Naive thymus-derived CD8-positive, alpha-beta T cell (primary cell): Measurements from ENCODE around the gene TGFB2. TPM values are rescaled to one million over a fixed set of nuclear protein-coding genes. Genes with fewer than 3 reads are reported as not detected.

ENCODE experiments used
- ATAC-seq, 2 donors: fragments of 150-1000 bp; cut with Tn5 transposase in 1 of 2; sonication (Bioruptor Pico), chemical (Tn5 transposase) in 1 of 2; 1 replicate in 1 of 2; 2 replicates in 1 of 2; pipeline ENCODE4 v1.10.0; 2021; ENCODE audit warnings: mild to moderate bottlenecking in 2 of 2, moderate library complexity in 2 of 2
- POLR2A ChIA-PET: fragments of 350-600 bp; sonication (Branson Sonifier 250); formaldehyde crosslinking; loops from one replicate; lab custom pipeline; 2021; ENCODE audit warnings: antibody characterized with exemption; lab: Charles Lee
- DNase-seq, 10 donors: peaks; one replicate each; pipeline versions ENCODE4 v3.0.0 to v3.0.0-alpha.2; 2020 to 2022
- H3K27ac Mint-ChIP-seq, 10 donors: one replicate each; pipeline ENCODE4 v1.8.0; 2020 to 2022; ENCODE audit warnings: mild to moderate bottlenecking in 10 of 10, mixed read lengths in 10 of 10, moderate library complexity in 4 of 10, inconsistent platforms in 1 of 10
- H3K27me3 Mint-ChIP-seq, 5 donors: one replicate each; pipeline ENCODE4 v1.8.0; 2021 to 2022; ENCODE audit warnings: mixed read lengths in 5 of 5
- H3K36me3 Mint-ChIP-seq, 3 donors: one replicate each; pipeline ENCODE4 v1.8.0; 2020 to 2022; ENCODE audit warnings: mixed read lengths in 3 of 3, mild to moderate bottlenecking in 2 of 3, inconsistent platforms in 1 of 3
- H3K4me1 Mint-ChIP-seq, 4 donors: one replicate each; pipeline ENCODE4 v1.8.0; 2021 to 2022; ENCODE audit warnings: mixed read lengths in 4 of 4
- H3K4me3 Mint-ChIP-seq, 10 donors: one replicate each; pipeline ENCODE4 v1.8.0; 2020 to 2022; ENCODE audit warnings: mild to moderate bottlenecking in 10 of 10, mixed read lengths in 10 of 10, moderate library complexity in 6 of 10, inconsistent platforms in 1 of 10
- H3K9me3 Mint-ChIP-seq, 9 donors: one replicate each; pipeline ENCODE4 v1.8.0; 2020 to 2022; ENCODE audit warnings: mixed read lengths in 9 of 9, mild to moderate bottlenecking in 3 of 9, inconsistent platforms in 1 of 9, moderate library complexity in 1 of 9
- polyA plus RNA-seq, 3 donors: library from polyadenylated mRNA; unstranded; fragments of 300-500 nt; fragmentation: Illumina TruSeq; gene quantifications; one replicate each; pipeline ENCODE4 v1.2.3, GENCODE V29; 2021
- total RNA-seq, 8 experiments: library from RNA in 2 of 8; stranded (reverse) in 2 of 8; gene quantifications; one replicate each; pipeline ENCODE4 v1.2.3 and lab custom pipeline; 2021 to 2026

The TGFB2 gene
- total and polyA plus RNA-seq, 5 experiments from 2014 or later, result 0.16 TPM; not detected in 4

DNA sequence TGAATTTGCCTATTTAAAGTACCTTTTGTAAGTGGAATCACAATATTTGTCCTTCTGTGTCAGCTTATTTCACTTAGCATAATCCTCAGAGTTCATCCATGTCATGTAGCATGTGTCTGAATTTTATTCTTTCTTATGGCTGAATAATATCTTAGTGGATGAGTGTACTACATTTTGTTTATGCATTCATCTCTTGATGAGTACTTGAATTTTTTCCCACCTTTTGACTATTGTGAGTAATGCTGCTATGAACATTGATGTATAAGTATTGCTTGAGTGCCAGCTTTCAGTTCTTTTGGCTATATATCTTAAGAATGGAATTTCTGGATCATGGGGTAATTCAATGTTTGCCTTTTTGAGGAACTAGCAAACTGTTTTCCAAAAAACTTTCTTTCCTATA, 84.2 kb downstream of the TGFB2 start:
- DNase-seq (no peak), ATAC-seq (no peak)
- Mint-ChIP-seq H3K9me3 (peaks cover 0 to 3% (median 0%) of the 10 kb centered on the region in 9 donors), H3K27me3 (peaks cover 0 to 14% (median 0%) of the 10 kb centered on the region in 5 donors), H3K36me3 (no peaks in the 10 kb centered on the region), H3K4me3 (no peak overlapping the region), H3K27ac (no peak overlapping the region), H3K4me1 (no peaks in the 10 kb centered on the region)
- POLR2A ChIA-PET, result no interaction called here

DNA sequence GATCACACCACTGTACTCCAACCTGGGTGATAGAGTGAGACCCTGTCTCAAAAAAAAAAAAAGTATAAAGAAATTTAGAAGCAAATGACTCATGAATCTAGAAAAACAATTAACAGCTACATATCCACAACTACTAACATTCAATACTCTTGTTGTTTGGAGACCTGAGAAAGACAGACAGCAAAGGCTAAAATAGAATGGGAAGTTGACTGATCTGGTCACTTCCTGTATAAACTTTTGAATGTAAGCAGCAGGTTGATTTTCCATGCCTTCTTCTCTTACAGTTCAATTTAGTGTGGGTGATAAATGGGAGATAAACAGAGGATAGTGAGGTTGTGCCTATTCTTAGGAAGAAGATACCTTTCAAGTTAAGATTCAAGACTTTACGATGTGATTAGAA, 85.2 kb downstream of the TGFB2 start:
- Mint-ChIP-seq H3K36me3 (no peaks in the 10 kb centered on the region), H3K27ac (no peak overlapping the region), H3K27me3 (peaks cover 0 to 14% (median 0%) of the 10 kb centered on the region in 5 donors), H3K4me3 (no peak overlapping the region), H3K4me1 (no peaks in the 10 kb centered on the region), H3K9me3 (peaks cover 0 to 3% (median 0%) of the 10 kb centered on the region in 9 donors)
- ATAC-seq (no peak), DNase-seq (no peak)
- POLR2A ChIA-PET, result no interaction called here

DNA sequence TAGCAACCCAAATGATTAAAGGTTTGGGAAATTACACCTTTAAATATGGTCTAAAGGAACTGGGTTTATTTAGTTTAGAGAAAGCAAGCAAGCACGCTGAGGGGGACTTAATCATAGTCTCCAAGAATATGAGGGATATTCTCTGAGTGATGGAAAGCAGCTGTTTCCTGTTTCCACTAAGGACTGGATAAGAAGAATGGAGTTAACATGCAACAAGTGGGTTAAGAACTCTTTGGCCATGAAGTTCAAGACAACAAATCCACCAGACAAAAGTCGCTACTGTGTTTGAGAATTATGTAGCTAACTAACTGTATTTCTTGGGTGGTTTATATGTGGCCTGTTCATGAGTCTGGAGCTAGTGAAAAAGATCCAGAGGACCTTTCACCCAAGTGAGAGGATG, 85.7 kb downstream of the TGFB2 start:
- Mint-ChIP-seq H3K27me3 (peaks cover 0 to 14% (median 0%) of the 10 kb centered on the region in 5 donors), H3K27ac (no peak overlapping the region), H3K4me3 (no peak overlapping the region), H3K9me3 (peaks cover 0 to 3% (median 0%) of the 10 kb centered on the region in 9 donors), H3K36me3 (no peaks in the 10 kb centered on the region), H3K4me1 (no peaks in the 10 kb centered on the region)
- DNase-seq, result no peak
- POLR2A ChIA-PET, result interaction anchor here (0.5 kb wide), 1 partner anchor 310 kb away, joined by 3 read pairs; no protein-coding TSS in a partner anchor
- no peak for ATAC-seq

DNA sequence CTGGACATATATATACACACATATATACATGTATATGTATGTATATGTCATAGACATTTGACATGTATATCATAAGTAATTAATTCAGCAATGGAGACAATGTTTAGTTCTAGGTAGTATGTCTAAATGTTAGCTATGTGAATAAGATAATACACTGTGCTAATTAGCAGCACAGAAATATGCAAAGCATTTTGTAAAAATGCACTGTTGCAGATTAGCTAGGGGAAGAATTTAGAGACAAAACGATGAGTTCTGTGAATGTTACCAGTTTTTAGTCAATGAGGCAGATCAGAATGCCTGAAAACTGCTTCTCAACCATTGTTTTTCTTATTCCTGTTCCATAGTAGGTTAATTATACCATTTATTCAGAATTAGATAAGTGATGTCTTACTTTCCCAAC, 86.3 kb downstream of the TGFB2 start:
- no peak for DNase-seq
- Mint-ChIP-seq H3K9me3 (peaks cover 0 to 3% (median 0%) of the 10 kb centered on the region in 9 donors), H3K4me3 (no peak overlapping the region), H3K36me3 (no peaks in the 10 kb centered on the region), H3K27me3 (peaks cover 0 to 14% (median 2%) of the 10 kb centered on the region in 5 donors), H3K27ac (no peak overlapping the region), H3K4me1 (no peaks in the 10 kb centered on the region)
- POLR2A ChIA-PET, result interaction anchor here (0.5 kb wide), 1 partner anchor 310 kb away, joined by 3 read pairs; no protein-coding TSS in a partner anchor
- no peak for ATAC-seq

DNA sequence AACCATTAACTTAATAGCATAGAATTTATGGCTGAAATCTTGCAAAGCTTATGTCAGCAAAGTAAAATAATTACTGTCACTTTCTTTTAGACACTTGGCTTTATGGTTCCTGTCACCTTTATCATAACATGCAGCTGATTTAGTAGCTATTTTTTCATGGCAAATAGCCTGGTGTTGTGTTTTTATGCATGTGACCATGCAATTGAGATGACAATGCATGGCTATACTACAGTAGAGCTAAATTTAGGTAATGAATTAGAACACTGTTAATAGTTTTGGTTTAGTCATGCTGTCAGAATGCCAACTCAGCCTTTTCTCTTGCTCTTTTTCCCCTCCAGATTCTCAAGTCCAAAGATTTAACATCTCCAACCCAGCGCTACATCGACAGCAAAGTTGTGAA, 88.6 kb downstream of the TGFB2 start:
- ATAC-seq (no peak), DNase-seq (no peak)
- POLR2A ChIA-PET, result no interaction called here
- Mint-ChIP-seq H3K9me3 (peaks cover 0 to 2% (median 0%) of the 10 kb centered on the region in 9 donors), H3K27ac (no peak overlapping the region), H3K27me3 (peaks cover 0 to 14% (median 2%) of the 10 kb centered on the region in 5 donors), H3K36me3 (no peaks in the 10 kb centered on the region), H3K4me3 (no peak overlapping the region), H3K4me1 (no peaks in the 10 kb centered on the region)

DNA sequence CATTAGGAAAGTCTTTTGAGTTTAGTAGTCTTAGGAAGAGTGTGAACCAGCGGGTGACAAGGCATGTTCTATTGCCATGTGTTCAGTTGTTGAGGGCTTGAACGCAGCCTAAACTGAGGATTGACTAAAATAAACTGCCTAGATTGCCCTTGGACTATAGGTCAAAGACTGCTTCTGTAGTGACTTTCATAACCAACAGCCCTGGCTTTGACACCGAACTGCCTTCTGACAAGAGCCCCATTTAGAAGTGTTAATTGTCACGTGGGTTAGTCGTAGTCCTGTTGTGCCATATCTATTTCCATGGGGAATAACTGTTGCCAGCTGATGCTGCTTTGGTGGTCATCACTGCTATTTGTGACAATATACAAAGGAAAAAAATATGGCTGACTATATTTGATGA, 90.4 kb downstream of the TGFB2 start:
- no peak overlapping the region for H3K4me3 Mint-ChIP-seq
- H3K27ac Mint-ChIP-seq, result no peak overlapping the region
- H3K4me1 Mint-ChIP-seq, result no peaks in the 10 kb centered on the region
- H3K27me3 Mint-ChIP-seq, result peaks cover 2 to 14% (median 4%) of the 10 kb centered on the region in 5 donors
- POLR2A ChIA-PET, result no interaction called here
- DNase-seq (no peak), ATAC-seq (no peak)
- no peaks in the 10 kb centered on the region for H3K36me3 Mint-ChIP-seq
- H3K9me3 Mint-ChIP-seq, result peaks cover 0 to 2% (median 0%) of the 10 kb centered on the region in 9 donors

DNA sequence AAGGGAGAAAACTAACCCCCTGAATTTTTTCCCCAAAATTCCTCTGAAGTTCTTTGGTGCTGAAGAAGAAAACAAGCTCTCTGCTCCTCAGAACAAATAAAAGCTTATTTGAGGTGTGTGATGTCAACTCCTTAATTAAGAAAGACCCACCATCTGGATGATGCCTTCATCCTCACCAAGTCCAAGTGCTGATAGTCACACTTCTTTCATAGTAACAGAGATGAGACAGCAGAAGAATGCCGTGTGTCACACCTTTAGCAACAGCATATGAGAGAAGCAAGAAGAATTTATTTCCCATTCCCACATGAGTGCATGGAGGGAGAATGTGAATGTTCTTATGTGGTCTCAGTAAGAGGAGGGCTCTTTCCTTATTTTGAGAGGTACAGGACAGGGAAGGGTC, 91.2 kb downstream of the TGFB2 start:
- POLR2A ChIA-PET, result no interaction called here
- Mint-ChIP-seq H3K9me3 (peaks cover 0 to 2% (median 0%) of the 10 kb centered on the region in 9 donors), H3K27ac (no peak overlapping the region), H3K4me1 (no peaks in the 10 kb centered on the region), H3K4me3 (no peak overlapping the region), H3K36me3 (no peaks in the 10 kb centered on the region), H3K27me3 (peaks cover 2 to 13% (median 5%) of the 10 kb centered on the region in 5 donors)
- ATAC-seq, result no peak
- DNase-seq, result no peak

DNA sequence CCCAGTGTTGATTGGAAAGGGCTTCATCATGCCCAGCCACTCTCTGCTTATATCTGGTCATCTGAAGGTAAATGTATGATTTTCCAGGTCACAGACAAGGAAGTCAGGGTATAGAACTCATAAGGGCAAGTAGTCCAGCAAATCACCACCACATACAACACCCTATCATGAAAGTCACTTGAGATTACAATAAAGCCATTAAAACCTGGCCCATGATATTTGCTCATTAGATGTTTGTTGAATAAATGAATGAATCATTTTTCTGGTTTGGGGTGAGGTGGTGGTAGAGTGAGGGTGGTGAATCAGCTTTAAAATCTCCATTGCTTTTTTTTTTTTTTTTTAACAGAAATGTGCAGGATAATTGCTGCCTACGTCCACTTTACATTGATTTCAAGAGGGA, 91.9 kb downstream of the TGFB2 start:
- Mint-ChIP-seq H3K4me3 (no peak overlapping the region), H3K4me1 (no peaks in the 10 kb centered on the region), H3K27me3 (peaks cover 0 to 11% (median 5%) of the 10 kb centered on the region in 5 donors), H3K9me3 (no peaks in the 10 kb centered on the region), H3K36me3 (no peaks in the 10 kb centered on the region), H3K27ac (no peak overlapping the region)
- ATAC-seq (no peak), DNase-seq (no peak)
- POLR2A ChIA-PET, result no interaction called here

DNA sequence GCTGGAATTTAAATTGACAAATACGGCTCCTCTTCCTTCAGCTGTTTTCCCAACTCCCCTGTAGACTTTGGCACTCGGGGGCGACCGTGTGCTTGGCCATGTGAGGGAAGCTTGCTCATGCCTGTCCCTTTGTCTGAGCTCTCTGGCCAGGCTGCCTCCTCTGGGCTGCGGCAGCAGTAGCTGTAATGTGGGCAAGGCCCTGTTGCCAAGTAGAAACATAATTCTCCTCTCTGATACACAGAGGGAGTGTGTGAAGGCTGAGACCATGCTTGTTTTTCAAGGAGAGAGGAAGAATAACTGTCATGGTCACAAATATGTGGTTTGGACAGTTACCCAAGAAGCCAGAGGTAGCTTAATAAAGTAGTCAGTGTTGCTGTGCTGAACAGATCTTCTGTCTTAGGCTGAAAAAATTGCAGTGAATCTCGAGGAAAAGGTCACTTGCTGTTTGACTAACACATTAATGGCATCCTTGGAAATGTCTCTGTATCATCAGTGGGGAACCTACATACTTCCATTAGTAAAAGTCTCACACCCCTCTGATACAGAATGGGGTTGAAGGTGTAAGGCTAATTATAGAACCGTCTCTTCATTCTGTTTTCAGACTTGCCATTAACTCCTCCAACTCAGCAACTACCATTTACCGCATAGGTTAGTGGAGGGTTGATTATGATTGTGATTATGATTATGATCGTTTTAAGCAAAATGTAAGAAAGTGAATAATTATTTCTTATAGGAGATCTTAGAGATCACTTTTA, 94.6 kb downstream of the TGFB2 start:
- H3K4me1 Mint-ChIP-seq, result no peaks in the 10 kb centered on the region
- H3K27ac Mint-ChIP-seq, result no peak overlapping the region
- no peak for ATAC-seq
- H3K4me3 Mint-ChIP-seq, result no peak overlapping the region
- POLR2A ChIA-PET, result no interaction called here
- no peaks in the 10 kb centered on the region for H3K9me3 Mint-ChIP-seq
- peaks cover 0 to 11% (median 5%) of the 10 kb centered on the region in 5 donors for H3K27me3 Mint-ChIP-seq
- H3K36me3 Mint-ChIP-seq, result no peaks in the 10 kb centered on the region
- no peak for DNase-seq

DNA sequence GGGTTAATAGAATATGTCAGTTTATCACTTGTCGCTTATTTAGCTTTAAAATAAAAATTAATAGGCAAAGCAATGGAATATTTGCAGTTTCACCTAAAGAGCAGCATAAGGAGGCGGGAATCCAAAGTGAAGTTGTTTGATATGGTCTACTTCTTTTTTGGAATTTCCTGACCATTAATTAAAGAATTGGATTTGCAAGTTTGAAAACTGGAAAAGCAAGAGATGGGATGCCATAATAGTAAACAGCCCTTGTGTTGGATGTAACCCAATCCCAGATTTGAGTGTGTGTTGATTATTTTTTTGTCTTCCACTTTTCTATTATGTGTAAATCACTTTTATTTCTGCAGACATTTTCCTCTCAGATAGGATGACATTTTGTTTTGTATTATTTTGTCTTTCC, 98.1 kb downstream of the TGFB2 start:
- DNase-seq, result no peak
- H3K27me3 Mint-ChIP-seq, result peaks cover 0 to 11% (median 8%) of the 10 kb centered on the region in 5 donors
- ATAC-seq, result no peak
- H3K4me1 Mint-ChIP-seq, result no peaks in the 10 kb centered on the region
- H3K9me3 Mint-ChIP-seq, result peaks cover 0 to 3% (median 0%) of the 10 kb centered on the region in 9 donors
- POLR2A ChIA-PET, result no interaction called here
- no peak overlapping the region for H3K4me3 Mint-ChIP-seq
- no peaks in the 10 kb centered on the region for H3K36me3 Mint-ChIP-seq
- no peak overlapping the region for H3K27ac Mint-ChIP-seq

DNA sequence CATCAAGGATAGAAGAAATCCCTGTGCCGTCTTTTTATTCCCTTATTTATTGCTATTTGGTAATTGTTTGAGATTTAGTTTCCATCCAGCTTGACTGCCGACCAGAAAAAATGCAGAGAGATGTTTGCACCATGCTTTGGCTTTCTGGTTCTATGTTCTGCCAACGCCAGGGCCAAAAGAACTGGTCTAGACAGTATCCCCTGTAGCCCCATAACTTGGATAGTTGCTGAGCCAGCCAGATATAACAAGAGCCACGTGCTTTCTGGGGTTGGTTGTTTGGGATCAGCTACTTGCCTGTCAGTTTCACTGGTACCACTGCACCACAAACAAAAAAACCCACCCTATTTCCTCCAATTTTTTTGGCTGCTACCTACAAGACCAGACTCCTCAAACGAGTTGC, 99.0 kb downstream of the TGFB2 start:
- H3K27me3 Mint-ChIP-seq, result peaks cover 0 to 9% (median 8%) of the 10 kb centered on the region in 5 donors
- H3K4me1 Mint-ChIP-seq, result no peaks in the 10 kb centered on the region
- H3K9me3 Mint-ChIP-seq, result peaks cover 0 to 3% (median 0%) of the 10 kb centered on the region in 9 donors
- no peak overlapping the region for H3K27ac Mint-ChIP-seq
- H3K4me3 Mint-ChIP-seq, result no peak overlapping the region
- DNase-seq (no peak), ATAC-seq (no peak)
- no peaks in the 10 kb centered on the region for H3K36me3 Mint-ChIP-seq
- POLR2A ChIA-PET, result no interaction called here

DNA sequence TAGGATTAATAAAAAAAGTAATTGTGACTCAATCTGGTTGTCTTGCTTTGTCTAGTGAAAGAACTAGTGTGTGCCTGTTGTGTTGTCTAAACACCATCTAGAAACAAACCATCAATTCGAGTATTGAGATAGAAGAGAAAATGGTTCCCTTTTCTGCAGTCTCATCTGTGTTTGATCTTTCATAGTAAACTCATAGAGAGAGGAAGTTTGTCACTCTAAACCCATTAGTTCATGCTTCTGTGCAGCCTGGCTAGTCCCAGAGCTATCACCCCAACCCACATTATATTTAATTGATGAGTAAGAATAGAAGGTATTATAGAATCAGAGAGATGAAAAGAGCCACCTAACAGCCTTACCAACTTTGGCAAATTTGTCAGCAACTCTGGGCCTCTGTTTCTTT, 99.5 kb downstream of the TGFB2 start:
- Mint-ChIP-seq H3K36me3 (no peaks in the 10 kb centered on the region), H3K27ac (no peak overlapping the region), H3K4me1 (no peaks in the 10 kb centered on the region), H3K27me3 (peaks cover 0 to 9% (median 8%) of the 10 kb centered on the region in 5 donors), H3K4me3 (no peak overlapping the region), H3K9me3 (peaks cover 0 to 3% (median 0%) of the 10 kb centered on the region in 9 donors)
- POLR2A ChIA-PET, result no interaction called here
- ATAC-seq (no peak), DNase-seq (no peak)

DNA sequence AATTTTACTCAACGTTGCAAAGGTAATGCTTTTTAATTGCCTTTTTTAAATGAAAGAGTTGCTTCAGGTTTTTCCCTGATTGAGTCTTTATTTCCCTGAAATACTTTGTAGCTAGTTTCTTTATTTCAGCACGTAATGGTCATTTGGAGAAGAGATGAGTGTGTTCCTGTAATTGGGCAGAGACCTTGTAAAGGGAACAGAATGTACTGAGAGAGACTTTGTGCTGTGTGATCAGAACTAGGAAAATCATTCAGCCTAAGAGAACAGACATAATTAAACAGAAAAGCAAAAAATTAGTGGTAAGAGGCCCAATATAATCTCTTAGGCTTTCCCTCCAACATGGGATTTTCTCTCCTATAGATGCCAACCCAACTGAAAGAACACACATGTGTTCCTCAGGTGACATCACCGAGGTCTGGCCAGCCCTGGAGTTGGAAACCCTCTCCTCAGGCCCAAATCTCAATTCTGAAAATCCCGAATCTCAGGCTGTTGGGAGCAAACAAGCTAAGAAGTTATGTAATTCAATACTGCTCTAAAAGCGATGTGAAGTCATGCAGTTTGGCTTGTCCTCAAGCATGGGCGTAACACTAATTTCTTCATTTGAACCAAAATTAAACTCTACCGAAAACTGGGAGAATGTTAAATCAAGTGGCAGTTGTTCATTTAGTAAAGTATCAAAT, 102.0 kb downstream of the TGFB2 start:
- ATAC-seq, result no peak
- Mint-ChIP-seq H3K4me3 (no peak overlapping the region), H3K27ac (no peak overlapping the region), H3K4me1 (no peaks in the 10 kb centered on the region), H3K36me3 (no peaks in the 10 kb centered on the region), H3K27me3 (peaks cover 0 to 9% (median 5%) of the 10 kb centered on the region in 5 donors), H3K9me3 (peaks cover 0 to 3% (median 0%) of the 10 kb centered on the region in 9 donors)
- DNase-seq, result no peak
- POLR2A ChIA-PET, result no interaction called here
